Measurements from ENCODE around the gene SRP9.

The SRP9 gene

GRCh38 chr1:225816643-225817538, 39.3 kb downstream of the SRP9 start:
- peak overlapping the region; percentile 94 to 99 (median 98) for H3K27ac Mint-ChIP-seq
- H3K27me3 Mint-ChIP-seq (ENCODE audit: low read depth) = no peaks in the 10 kb centered on the region
- TF ChIP-seq, protein P1, sequence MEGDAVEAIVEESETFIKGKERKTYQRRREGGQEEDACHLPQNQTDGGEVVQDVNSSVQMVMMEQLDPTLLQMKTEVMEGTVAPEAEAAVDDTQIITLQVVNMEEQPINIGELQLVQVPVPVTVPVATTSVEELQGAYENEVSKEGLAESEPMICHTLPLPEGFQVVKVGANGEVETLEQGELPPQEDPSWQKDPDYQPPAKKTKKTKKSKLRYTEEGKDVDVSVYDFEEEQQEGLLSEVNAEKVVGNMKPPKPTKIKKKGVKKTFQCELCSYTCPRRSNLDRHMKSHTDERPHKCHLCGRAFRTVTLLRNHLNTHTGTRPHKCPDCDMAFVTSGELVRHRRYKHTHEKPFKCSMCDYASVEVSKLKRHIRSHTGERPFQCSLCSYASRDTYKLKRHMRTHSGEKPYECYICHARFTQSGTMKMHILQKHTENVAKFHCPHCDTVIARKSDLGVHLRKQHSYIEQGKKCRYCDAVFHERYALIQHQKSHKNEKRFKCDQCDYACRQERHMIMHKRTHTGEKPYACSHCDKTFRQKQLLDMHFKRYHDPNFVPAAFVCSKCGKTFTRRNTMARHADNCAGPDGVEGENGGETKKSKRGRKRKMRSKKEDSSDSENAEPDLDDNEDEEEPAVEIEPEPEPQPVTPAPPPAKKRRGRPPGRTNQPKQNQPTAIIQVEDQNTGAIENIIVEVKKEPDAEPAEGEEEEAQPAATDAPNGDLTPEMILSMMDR (IDR thresholded peaks at IDR 0.05; ENCODE audit: unreplicated experiment in 3 of 3) = no peak
- H3K36me3 Mint-ChIP-seq (ENCODE audit: low read depth) = peaks cover 12% of the 10 kb centered on the region
- H3K4me3 Mint-ChIP-seq = peak overlapping the region; percentile 55 to 64 (median 63)
- no peaks in the 10 kb centered on the region for H3K9me3 Mint-ChIP-seq
- peaks cover 72% of the 10 kb centered on the region for H3K4me1 Mint-ChIP-seq

GRCh38 chr1:225817611-225818061, 40.0 kb downstream of the SRP9 start:
- no peaks in the 10 kb centered on the region for H3K27me3 Mint-ChIP-seq (ENCODE audit: low read depth)
- TF ChIP-seq, protein P1 (IDR thresholded peaks at IDR 0.05; ENCODE audit: unreplicated experiment in 3 of 3) = no peak
- H3K27ac Mint-ChIP-seq = peak overlapping the region; percentile 94 to 99 (median 98)
- peak overlapping the region in 2 of 3 experiments; percentile 28 to 33 for H3K4me3 Mint-ChIP-seq
- peaks cover 17% of the 10 kb centered on the region for H3K36me3 Mint-ChIP-seq (ENCODE audit: low read depth)
- H3K4me1 Mint-ChIP-seq = peaks cover 73% of the 10 kb centered on the region
- no peaks in the 10 kb centered on the region for H3K9me3 Mint-ChIP-seq

- no peaks in the 10 kb centered on the region for H3K27me3 Mint-ChIP-seq (ENCODE audit: low read depth)
- TF ChIP-seq, protein P1 (IDR thresholded peaks at IDR 0.05; ENCODE audit: unreplicated experiment in 3 of 3) = no peak
- H3K4me1 Mint-ChIP-seq = peaks cover 70% of the 10 kb centered on the region
- peaks cover 17% of the 10 kb centered on the region for H3K36me3 Mint-ChIP-seq (ENCODE audit: low read depth)
- H3K9me3 Mint-ChIP-seq = no peaks in the 10 kb centered on the region
- peak overlapping the region; percentile 94 to 99 (median 98) for H3K27ac Mint-ChIP-seq
- H3K4me3 Mint-ChIP-seq = peak overlapping the region in 2 of 3 experiments; percentile 28 to 33
Observed at GRCh38 chr1:225818229-225818628, 40.6 kb downstream of the SRP9 start.

DNA sequence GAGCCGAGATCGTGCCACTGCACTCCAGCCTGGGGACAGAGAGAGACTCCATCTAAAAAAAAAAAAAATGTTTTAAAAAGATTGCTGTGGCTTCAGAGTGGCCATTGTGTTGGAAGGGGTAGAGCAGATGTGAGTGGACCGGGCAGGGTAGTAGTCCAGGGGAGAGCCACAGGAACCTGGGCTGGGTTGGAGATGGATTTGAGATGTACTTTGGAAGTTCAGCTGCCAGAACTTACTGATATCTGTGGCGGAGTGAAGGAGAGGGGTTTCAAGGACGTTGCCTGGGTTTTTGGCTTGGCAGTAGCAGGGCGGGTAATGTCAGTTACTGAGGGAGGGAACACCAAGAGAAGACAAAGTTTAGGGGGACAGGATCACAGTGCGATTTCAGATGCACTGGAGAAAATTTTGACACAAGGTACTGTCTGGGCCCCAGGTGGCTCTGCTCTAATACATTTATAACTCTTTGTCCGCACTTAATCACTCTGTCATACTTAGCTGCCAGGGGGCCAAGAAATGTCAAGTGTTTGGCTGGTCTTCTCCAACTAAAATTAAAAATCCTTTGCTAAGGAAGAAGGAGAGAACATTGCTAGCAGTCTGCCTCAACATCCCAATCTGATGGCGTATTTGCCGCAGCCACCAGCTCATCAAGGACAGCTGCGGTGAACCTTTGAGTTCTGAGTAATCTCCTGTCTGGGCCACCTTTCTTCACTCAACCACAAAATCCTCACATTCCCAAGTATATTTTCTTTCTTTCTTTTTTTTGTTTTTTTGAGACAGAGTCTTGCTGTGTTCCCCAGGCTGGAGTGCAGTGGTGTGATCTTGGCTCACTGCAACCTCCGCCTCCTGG, 41.9 kb downstream of the SRP9 start:
- Mint-ChIP-seq H3K4me1 (peaks cover 71% of the 10 kb centered on the region), H3K4me3 (no peak overlapping the region), H3K9me3 (no peaks in the 10 kb centered on the region), H3K27me3 (ENCODE audit: low read depth) (no peaks in the 10 kb centered on the region), H3K27ac (peak overlapping the region in 2 of 3 experiments; percentile 64 to 73), H3K36me3 (ENCODE audit: low read depth) (peaks cover 17% of the 10 kb centered on the region)
- TF ChIP-seq, protein P1 (IDR thresholded peaks at IDR 0.05; ENCODE audit: unreplicated experiment in 3 of 3) = no peak

DNA sequence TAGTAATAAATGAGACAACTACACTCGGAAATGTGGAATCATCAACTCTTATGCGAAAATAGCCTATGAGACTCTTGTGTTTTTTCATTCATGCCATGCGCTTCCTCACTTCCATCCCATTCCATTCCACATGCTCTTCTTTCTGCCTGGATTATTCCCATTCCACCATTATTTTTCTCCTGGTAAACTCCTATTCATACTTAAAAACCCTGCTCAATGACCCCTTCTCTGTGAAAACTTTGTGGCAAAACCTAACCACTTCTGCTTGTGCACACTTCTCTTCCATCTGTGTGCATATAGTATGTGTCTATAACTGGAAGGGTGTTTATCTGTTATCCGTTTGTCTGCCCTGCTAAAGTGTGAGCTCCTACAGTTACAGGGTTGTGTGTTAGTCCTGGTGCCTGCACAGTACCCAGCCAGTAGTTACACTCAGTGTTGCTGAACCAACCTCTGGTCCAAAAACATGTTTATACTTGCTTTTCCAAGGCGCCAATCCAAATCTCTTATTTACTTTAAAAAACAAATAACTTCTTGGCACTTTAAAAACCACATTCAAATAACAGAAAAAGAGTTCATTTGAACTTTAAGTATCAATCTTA, 43.0 kb downstream of the SRP9 start:
- Mint-ChIP-seq H3K9me3 (no peaks in the 10 kb centered on the region), H3K4me3 (no peak overlapping the region), H3K4me1 (peaks cover 79% of the 10 kb centered on the region), H3K27ac (peak overlapping the region; percentile 33 to 73 (median 64)), H3K36me3 (ENCODE audit: low read depth) (peaks cover 17% of the 10 kb centered on the region), H3K27me3 (ENCODE audit: low read depth) (no peaks in the 10 kb centered on the region)
- TF ChIP-seq, protein P1 (IDR thresholded peaks at IDR 0.05; ENCODE audit: unreplicated experiment in 3 of 3) = no peak

Measured in nephron (organoid).